T-helper 1 cell treated with Interleukin-12 subunit alpha and Interleukin-12 subunit beta and Interleukin-4 antibody, amounts not matched to agents 30 ng/mL and 1 ng/mL, for 36 hours (primary cell): Measurements from ENCODE around the gene WDR45B. TPM values are rescaled to one million over a fixed set of nuclear protein-coding genes. Genes with fewer than 3 reads are reported as not detected.

ENCODE experiments used
- intact Hi-C: fragments of 100-400 bp; cut with micrococcal nuclease; formaldehyde crosslinking; loops from one replicate; pipeline ENCODE4 v1.15.1; 2024
- total RNA-seq: library from RNA; stranded (reverse); gene quantifications from 2 replicates; pipeline ENCODE4 v1.2.3, GENCODE V29; 2022

The WDR45B gene
- total RNA-seq, 1 donor from 2014 or later = 37.0 TPM

GRCh38 chr17:82677353-82677925, 29.2 kb upstream of the WDR45B start:
- intact Hi-C loops = no loop called here

GRCh38 chr17:82675476-82676245, 27.4 kb upstream of the WDR45B start:
- intact Hi-C loops = no loop called here

GRCh38 chr17:82674656-82675475, 26.6 kb upstream of the WDR45B start:
- intact Hi-C loops = no loop called here

GRCh38 chr17:82670661-82671450, 22.6 kb upstream of the WDR45B start:
- intact Hi-C loops = no loop called here

DNA sequence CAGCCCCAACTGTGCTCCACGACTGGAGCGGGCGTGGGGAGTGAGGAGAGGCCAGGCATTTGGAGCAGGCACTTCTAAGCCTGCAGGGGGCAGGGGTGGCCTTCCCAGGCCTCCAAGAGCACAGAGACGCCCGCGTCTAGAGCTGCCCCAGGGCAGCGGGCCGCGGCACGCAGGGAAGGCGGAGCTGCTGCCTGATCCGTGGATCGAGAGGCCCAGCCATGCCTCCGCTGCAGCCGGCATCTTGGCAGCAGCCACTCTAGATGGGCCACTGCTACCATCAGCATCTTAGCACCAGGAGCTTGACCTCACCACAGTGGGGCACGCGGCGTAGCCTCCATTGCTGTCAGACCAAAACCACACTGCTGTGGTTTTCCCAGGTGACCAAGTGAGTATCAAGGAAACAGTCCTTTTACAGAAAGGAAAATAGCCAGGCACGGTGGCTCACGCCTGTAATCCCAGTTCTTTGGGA, 20.4 kb upstream of the WDR45B start:
- intact Hi-C loops = loop anchor here (1.0 kb wide), 1 partner anchor 106 kb away; no protein-coding TSS in a partner anchor

DNA sequence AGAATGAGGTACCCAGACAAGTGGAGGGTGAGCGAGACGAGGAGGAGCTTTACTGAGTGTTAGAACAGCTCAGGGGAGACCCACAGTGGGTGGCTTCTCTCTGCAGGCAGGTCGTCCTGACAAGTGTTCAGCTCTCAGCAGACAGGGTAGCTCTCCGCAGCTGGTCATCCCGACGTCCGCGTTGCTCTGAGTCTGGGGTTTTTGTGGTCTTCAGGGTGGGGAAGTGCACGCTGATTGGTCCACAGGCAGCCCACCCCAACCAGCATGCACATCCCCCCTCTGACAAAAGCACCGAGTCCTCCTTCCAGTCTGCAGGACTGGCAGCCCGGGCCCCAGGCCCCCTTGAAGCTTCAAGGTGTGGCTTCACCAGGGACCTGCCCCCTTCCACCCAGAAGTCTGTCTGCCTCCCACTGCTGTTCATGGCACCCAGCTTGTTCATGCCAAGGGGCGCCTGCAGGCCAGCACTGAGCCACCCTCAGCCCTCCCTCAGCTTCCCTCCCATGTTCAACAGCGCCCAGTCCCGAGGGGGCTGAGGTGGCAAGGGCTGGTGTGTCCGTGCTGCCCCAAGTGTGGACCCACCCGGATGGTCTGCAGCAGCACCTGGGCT, 19.9 kb upstream of the WDR45B start:
- intact Hi-C loops = loop anchor here (1.0 kb wide), 1 partner anchor 106 kb away; no protein-coding TSS in a partner anchor

DNA sequence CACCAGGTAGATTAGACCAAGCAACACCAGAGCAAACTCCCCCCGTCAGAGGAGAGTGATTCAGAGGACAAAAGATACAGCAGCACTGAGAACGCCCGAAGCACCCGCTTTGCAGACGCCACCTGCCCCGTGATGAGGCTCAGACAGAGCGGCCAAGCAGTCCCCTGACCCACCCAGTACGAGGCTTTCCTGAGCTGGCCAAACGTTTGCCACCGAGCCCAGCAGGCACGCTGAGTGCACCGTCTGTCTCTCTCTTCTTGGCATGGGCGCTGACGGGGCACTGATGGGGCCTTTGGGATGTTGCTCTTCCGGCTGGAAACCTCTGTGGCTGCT, 19.4 kb upstream of the WDR45B start:
- intact Hi-C loops = no loop called here

- intact Hi-C loops = no loop called here
Observed at GRCh38 chr17:82666931-82667667, 18.9 kb upstream of the WDR45B start.

- intact Hi-C loops = no loop called here
Observed at GRCh38 chr17:82665891-82666290, 17.6 kb upstream of the WDR45B start.

GRCh38 chr17:82665217-82665616, 17.0 kb upstream of the WDR45B start:
- intact Hi-C loops = no loop called here

GRCh38 chr17:82664701-82665182, 16.5 kb upstream of the WDR45B start:
- intact Hi-C loops = no loop called here

GRCh38 chr17:82664276-82664575, 16.0 kb upstream of the WDR45B start:
- intact Hi-C loops = no loop called here

DNA sequence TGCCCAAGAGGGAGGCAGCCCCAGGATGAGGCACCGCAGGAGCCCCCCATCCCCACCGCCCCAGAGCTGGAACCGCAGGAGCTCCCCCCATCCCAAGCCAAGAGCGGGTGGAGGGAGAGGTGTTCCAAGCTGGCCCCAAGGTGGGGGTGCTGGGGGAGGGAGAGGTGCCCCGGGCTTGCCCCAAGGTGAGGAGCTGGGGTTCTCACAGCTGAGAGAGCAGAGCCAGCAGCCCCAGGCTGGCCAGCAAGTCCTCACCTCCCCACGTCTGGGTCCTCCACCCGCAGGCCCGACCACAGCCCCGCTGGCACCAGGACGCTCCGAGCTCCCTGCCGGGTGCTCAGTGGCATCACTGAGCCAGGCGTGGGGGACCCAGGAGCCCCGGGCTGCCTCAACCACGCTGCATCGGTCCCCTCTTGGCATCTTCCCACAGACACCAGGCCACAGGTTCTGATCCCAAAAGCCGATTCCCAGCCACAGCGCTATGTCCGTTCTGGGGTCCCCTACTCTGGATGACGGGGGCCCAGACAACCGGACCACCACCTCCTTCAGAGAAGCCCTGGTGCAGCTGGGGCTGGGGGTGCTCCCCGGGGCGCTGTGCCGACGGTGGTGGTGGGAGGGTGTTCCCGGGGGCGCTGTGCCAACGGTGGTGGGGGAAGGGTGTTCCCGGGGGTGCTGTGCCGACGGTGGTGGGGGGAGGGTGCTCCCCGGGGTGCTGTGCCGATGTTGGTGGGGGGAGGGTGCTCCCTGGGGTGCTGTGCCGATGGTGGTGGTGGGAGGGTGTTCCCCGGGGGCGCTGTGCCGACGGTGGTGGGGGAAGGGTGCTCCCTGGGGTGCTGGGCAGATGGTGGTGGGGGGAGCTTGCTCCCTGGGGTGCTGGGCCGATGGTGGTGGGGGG, 15.4 kb upstream of the WDR45B start:
- intact Hi-C loops = no loop called here

DNA sequence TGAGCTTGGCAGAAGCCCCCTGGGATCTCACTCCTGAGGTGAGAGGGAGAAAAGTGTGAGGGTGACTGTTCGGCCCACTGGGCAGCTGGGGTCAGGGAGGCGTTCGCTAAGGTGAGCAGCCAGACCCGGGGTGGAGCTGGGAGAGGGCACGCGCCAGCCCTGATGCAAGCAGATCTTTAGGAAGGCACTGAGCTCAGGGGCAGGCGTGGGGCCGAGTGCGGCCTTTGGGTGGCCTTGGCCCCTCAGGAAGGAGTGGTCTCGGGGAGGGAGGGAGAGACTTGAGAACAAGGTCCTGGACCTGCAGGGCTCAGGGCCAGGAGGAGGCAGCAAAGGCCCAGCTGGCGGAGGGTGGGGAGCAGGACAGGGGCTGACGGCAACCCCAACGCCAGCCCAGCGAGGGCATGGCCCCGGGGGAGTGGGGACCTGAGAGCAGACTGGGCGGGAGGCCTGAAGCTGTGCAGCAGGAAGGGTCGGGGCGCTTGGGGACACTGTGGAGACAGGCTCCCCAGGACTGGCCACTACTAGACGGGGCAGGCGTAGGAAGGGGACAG, 14.5 kb upstream of the WDR45B start:
- intact Hi-C loops = no loop called here

DNA sequence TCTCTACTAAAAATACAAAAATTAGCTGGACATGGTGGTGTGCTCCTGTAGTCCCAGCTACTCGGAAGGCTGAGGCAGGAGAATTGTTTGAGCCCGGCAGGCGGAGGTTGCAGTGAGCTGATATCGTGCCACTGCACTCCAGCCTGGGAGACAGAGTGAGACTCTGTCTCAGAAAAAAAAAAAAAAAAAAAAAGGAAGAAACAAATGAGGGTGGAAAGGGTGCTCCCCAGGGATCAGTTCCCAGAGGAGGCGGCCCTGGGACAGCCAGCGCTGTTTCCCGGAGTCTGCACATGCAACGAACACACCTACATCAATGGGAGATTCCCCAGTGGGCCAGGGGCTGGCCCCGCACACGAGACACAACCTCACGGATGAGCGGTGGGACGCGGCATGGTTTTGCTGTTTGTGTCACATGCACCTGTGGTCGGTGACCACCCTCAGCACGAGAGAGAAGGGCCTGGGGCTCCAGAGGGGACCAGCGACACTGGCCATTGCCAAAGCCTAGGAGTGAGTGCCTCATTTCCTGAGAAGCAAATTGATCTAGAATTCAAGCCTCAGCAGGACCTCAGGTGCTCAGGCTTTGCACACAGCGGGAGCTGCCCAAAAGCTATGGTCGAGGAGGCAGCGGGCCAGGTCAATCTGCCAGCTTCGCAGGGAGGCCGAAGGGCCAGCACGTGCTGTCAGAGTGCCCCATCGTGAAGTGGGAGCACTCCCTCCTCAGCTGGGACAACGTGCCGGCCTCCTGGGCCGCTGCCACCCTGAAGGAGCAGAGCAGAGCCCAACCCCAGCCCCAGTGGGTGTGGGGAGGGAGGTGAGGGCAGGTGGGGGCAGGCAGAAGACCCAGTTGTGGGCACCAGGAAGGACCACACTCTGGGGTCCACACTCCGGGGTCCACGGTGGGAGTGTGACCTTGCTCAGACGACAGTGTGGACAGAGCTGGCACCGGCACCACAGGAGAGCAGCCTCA, 13.8 kb upstream of the WDR45B start:
- intact Hi-C loops = no loop called here

- intact Hi-C loops = no loop called here
Observed at GRCh38 chr17:82659886-82660285, 11.6 kb upstream of the WDR45B start.

DNA sequence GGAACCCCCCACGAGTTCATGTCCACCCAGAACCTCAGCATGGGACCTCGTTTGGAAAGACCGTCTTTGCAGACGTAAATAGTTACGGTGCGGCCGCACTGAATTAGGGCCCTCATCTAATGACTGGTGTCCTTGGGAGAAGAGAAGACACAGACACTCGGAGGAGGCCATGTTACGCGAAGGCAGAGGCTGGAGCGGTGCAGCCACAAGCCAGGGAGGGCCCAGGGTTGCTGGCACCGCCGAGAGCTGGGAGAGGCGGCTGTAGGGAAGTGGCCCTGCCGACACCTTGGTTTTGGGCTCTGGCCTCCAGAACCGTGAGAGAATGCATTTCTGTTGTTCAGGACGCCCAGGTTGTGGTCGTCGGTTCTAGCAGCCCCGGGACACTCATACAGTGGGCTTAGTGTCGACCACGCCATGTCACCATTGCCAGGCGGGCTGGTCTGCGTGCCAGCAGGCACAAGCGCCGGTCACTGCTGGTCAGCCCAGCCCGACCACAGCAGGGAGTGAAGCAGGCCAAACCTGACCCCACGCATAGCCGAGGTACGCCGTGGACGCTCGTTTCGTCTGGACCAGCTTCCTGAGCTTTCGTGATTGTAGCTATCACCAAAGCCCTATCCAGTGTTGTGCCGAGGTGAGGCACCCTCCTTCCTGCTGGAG, 10.7 kb upstream of the WDR45B start:
- intact Hi-C loops = no loop called here
